Bronchial epithelial cell (primary cell): ENCODE measurements around the gene GJA4. TPM values are rescaled to one million over a fixed set of nuclear protein-coding genes. Genes with fewer than 3 reads are reported as not detected.

ENCODE experiments used
- DNase-seq: peaks from one replicate; pipeline ENCODE4 v3.0.0-alpha.2; 2010; ENCODE audit warnings: low read depth
- FAIRE-seq: peaks from 2 replicates; lab custom pipeline; 2011; peaks lifted over from hg19 to GRCh38; lab: Jason Lieb, UNC
- H3K27me3 ChIP-seq: 2 replicates; pipeline ENCODE4 v1.5.1; 2011; ENCODE audit warnings: low read length; ENCODE audit not compliant: control insufficient read depth, insufficient read depth
- H3K36me3 ChIP-seq: 2 replicates; pipeline ENCODE4 v1.5.1; 2011; ENCODE audit warnings: low read length; ENCODE audit not compliant: control insufficient read depth, insufficient read depth
- H3K4me3 ChIP-seq: 2 replicates; pipeline ENCODE4 v1.5.1; 2011; ENCODE audit warnings: mild to moderate bottlenecking, low read depth, low read length, control low read depth
- total RNA-seq: library from RNA; depleted of rRNA; stranded (reverse); fragments of >200 nt; gene quantifications from 2 replicates; pipeline ENCODE4 v1.2.1, GENCODE V29; 2014
- TF ChIP-seq, protein P1 (sequence below): IDR thresholded peaks from 2 replicates; pipeline ENCODE4 v1.5.1; 2011; ENCODE audit warnings: mild to moderate bottlenecking, moderate library complexity, low read length, control low read depth, inconsistent platforms; ENCODE audit not compliant: insufficient read depth, severe bottlenecking

The GJA4 gene
- total RNA-seq, 1 donor from 2014 or later: not detected

DNA sequence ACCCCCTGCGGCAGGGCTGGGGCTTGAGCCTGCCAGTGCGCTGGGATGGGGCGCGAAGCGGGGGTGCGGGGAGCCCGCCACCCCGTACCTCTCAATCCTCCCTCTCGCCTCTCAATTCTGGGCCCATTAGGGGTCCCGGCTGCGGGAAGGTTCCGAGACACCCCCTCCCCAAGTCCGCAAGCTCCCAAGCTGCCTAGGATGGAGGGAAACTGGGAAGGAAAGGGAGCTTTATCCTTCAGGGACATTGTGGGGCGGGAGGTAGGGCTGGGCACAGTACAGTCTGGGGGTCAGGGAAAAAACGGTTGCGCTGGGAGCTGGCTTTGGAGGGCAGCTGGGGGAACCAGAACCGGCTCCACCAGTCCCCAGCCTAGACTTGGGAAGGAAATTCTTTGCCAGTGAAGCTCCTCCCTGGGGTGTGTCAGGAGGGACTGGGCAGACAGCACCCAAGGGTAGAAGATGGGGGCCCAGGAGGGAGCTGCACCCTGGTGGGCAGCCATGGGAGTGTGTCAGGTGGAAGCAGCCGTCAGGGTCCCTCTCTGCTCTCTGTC is 10.9 kb upstream of the GJA4 start:
- TF ChIP-seq, protein P1, sequence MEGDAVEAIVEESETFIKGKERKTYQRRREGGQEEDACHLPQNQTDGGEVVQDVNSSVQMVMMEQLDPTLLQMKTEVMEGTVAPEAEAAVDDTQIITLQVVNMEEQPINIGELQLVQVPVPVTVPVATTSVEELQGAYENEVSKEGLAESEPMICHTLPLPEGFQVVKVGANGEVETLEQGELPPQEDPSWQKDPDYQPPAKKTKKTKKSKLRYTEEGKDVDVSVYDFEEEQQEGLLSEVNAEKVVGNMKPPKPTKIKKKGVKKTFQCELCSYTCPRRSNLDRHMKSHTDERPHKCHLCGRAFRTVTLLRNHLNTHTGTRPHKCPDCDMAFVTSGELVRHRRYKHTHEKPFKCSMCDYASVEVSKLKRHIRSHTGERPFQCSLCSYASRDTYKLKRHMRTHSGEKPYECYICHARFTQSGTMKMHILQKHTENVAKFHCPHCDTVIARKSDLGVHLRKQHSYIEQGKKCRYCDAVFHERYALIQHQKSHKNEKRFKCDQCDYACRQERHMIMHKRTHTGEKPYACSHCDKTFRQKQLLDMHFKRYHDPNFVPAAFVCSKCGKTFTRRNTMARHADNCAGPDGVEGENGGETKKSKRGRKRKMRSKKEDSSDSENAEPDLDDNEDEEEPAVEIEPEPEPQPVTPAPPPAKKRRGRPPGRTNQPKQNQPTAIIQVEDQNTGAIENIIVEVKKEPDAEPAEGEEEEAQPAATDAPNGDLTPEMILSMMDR: no peak
- DNase-seq: peak; percentile 72
- no peaks in the 10 kb centered on the region for H3K27me3 ChIP-seq
- FAIRE-seq: no peak
- H3K4me3 ChIP-seq: peak overlapping the region; percentile 87
- peaks cover 19% of the 10 kb centered on the region for H3K36me3 ChIP-seq

DNA sequence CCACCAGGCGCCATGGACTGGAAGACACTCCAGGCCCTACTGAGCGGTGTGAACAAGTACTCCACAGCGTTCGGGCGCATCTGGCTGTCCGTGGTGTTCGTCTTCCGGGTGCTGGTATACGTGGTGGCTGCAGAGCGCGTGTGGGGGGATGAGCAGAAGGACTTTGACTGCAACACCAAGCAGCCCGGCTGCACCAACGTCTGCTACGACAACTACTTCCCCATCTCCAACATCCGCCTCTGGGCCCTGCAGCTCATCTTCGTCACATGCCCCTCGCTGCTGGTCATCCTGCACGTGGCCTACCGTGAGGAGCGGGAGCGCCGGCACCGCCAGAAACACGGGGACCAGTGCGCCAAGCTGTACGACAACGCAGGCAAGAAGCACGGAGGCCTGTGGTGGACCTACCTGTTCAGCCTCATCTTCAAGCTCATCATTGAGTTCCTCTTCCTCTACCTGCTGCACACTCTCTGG is 8.0 kb upstream of the GJA4 start:
- TF ChIP-seq, protein P1: no peak
- H3K27me3 ChIP-seq: no peaks in the 10 kb centered on the region
- DNase-seq: no peak
- no peak for FAIRE-seq
- no peak overlapping the region for H3K4me3 ChIP-seq
- H3K36me3 ChIP-seq: peaks cover 19% of the 10 kb centered on the region

GRCh38 chr1:34785231-34785874 is 7.4 kb upstream of the GJA4 start:
- no peak for DNase-seq

DNA sequence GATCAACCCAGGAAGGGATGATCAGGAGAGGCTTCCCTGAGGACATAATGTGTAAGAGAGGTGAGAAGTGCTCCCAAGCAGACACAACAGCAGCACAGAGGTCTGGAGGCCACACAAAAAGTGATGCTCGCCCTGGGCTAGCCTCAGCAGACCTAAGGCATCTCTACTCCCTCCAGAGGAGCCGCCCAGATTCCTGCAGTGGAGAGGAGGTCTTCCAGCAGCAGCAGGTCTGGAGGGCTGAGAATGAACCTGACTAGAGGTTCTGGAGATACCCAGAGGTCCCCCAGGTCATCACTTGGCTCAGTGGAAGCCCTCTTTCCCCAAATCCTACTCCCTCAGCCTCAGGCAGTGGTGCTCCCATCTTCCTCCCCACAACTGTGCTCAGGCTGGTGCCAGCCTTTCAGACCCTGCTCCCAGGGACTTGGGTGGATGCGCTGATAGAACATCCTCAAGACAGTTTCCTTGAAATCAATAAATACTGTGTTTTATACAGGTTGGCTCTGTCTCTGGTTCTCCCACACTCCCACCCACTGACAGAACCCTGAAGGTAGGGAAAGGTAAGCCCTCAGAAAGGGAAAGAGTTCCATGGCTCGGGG is 6.8 kb upstream of the GJA4 start:
- peaks cover 19% of the 10 kb centered on the region for H3K36me3 ChIP-seq
- H3K4me3 ChIP-seq: no peak overlapping the region
- DNase-seq (no peak), FAIRE-seq (no peak)
- H3K27me3 ChIP-seq: no peaks in the 10 kb centered on the region
- TF ChIP-seq, protein P1: no peak

More at GRCh38 chr1:34785231-34785874, 7.4 kb upstream of the GJA4 start:
- Histone ChIP-seq H3K4me3 (no peak overlapping the region), H3K27me3 (no peaks in the 10 kb centered on the region), H3K36me3 (peaks cover 19% of the 10 kb centered on the region)
- TF ChIP-seq, protein P1: no peak
- FAIRE-seq: no peak

GRCh38 chr1:34786521-34787325 is 6.1 kb upstream of the GJA4 start:
- peak; percentile 99 for FAIRE-seq
- no peak overlapping the region for H3K4me3 ChIP-seq
- DNase-seq: peak; percentile 58
- no peaks in the 10 kb centered on the region for H3K27me3 ChIP-seq
- H3K36me3 ChIP-seq: peaks cover 19% of the 10 kb centered on the region
- TF ChIP-seq, protein P1: peak; percentile 95
